Measurements from ENCODE around the gene SELENON. TPM values are rescaled to one million over a fixed set of nuclear protein-coding genes. Genes with fewer than 3 reads are reported as not detected.

The SELENON gene
- total RNA-seq, 1 experiment from 2014 or later, result 38.6 TPM

GRCh38 chr1:25772692-25773245, 27.2 kb upstream of the SELENON start:
- DNase-seq (no peak), ATAC-seq (no peak)
- intact Hi-C loops (cut with micrococcal nuclease), result no loop called here
- POLR2A ChIA-PET (ENCODE audit: unreplicated experiment), result no interaction called here
- H3K4me3 ChIP-seq (ENCODE audit: low read length), result no peak overlapping the region
- H3K27ac ChIP-seq (ENCODE audit: low read length), result no peak overlapping the region
- no peaks in the 10 kb centered on the region for H3K36me3 ChIP-seq (ENCODE audit: low read depth, low read length)
- no peak overlapping the region for H3K9ac ChIP-seq (ENCODE audit: low read length)
- H2AFZ ChIP-seq (ENCODE audit: low read length), result no peak overlapping the region
- H3K4me1 ChIP-seq (ENCODE audit: insufficient read depth, low read length), result peaks cover 12% of the 10 kb centered on the region
- no peaks in the 10 kb centered on the region for H3K79me2 ChIP-seq (ENCODE audit: low read length)
- no peak overlapping the region for H3K4me2 ChIP-seq (ENCODE audit: low read length)
- no peaks in the 10 kb centered on the region for H4K20me1 ChIP-seq (ENCODE audit: low read length)
- CTCF ChIA-PET, result no interaction called here
- H3F3A ChIP-seq (ENCODE audit: low read length, unreplicated experiment), result no peaks in the 10 kb centered on the region
- no peaks in the 10 kb centered on the region for H3K9me3 ChIP-seq (ENCODE audit: low read length)
- TF ChIP-seq EZH2phosphoT487 (IDR thresholded peaks at IDR 0.05; ENCODE audit: borderline replicate concordance, low read length) (no peak), EZH2 (IDR thresholded peaks at IDR 0.05; ENCODE audit: low read length, unreplicated experiment) (no peak)
- TF ChIP-seq, protein P1, sequence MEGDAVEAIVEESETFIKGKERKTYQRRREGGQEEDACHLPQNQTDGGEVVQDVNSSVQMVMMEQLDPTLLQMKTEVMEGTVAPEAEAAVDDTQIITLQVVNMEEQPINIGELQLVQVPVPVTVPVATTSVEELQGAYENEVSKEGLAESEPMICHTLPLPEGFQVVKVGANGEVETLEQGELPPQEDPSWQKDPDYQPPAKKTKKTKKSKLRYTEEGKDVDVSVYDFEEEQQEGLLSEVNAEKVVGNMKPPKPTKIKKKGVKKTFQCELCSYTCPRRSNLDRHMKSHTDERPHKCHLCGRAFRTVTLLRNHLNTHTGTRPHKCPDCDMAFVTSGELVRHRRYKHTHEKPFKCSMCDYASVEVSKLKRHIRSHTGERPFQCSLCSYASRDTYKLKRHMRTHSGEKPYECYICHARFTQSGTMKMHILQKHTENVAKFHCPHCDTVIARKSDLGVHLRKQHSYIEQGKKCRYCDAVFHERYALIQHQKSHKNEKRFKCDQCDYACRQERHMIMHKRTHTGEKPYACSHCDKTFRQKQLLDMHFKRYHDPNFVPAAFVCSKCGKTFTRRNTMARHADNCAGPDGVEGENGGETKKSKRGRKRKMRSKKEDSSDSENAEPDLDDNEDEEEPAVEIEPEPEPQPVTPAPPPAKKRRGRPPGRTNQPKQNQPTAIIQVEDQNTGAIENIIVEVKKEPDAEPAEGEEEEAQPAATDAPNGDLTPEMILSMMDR (conservative IDR thresholded peaks at IDR 0.05; ENCODE audit: low read depth, low read length), result no peak
- no TSS peak for BruUV-seq (replicated peaks)
- no peaks in the 10 kb centered on the region for H3K9me2 ChIP-seq (replicated peaks; ENCODE audit: low read length)
- no peaks in the 10 kb centered on the region for H3K27me3 ChIP-seq (ENCODE audit: low read length)

- ChIA-PET CTCF (no interaction called here), POLR2A (ENCODE audit: unreplicated experiment) (interaction anchor here (0.6 to 0.7 kb wide), 2 partner anchors 14 to 224 kb away, joined by 3 to 5 read pairs; no protein-coding TSS in a partner anchor)
- intact Hi-C loops (cut with micrococcal nuclease), result no loop called here
- H3K4me1 ChIP-seq (ENCODE audit: insufficient read depth, low read length), result peaks cover 12% of the 10 kb centered on the region
- H3K4me2 ChIP-seq (ENCODE audit: low read length), result peak overlapping the region; percentile 21
- peak overlapping the region; percentile 4; the same call in 1 of the 2 replicates for H3K27ac ChIP-seq (ENCODE audit: low read length)
- BruUV-seq (replicated peaks), result no TSS peak
- peak; percentile 72 for DNase-seq
- ATAC-seq, result peak; percentile 84
- TF ChIP-seq, protein P1 (conservative IDR thresholded peaks at IDR 0.05; ENCODE audit: low read depth, low read length), result no peak
- TF ChIP-seq EZH2phosphoT487 (IDR thresholded peaks at IDR 0.05; ENCODE audit: borderline replicate concordance, low read length) (no peak), EZH2 (IDR thresholded peaks at IDR 0.05; ENCODE audit: low read length, unreplicated experiment) (no peak)
- no peak overlapping the region for H3K4me3 ChIP-seq (ENCODE audit: low read length)
- no peaks in the 10 kb centered on the region for H3F3A ChIP-seq (ENCODE audit: low read length, unreplicated experiment)
- no peaks in the 10 kb centered on the region for H4K20me1 ChIP-seq (ENCODE audit: low read length)
- no peaks in the 10 kb centered on the region for H3K27me3 ChIP-seq (ENCODE audit: low read length)
- H3K9me3 ChIP-seq (ENCODE audit: low read length), result no peaks in the 10 kb centered on the region
- H3K36me3 ChIP-seq (ENCODE audit: low read depth, low read length), result no peaks in the 10 kb centered on the region
- H3K9ac ChIP-seq (ENCODE audit: low read length), result no peak overlapping the region
- no peaks in the 10 kb centered on the region for H3K79me2 ChIP-seq (ENCODE audit: low read length)
- no peak overlapping the region for H2AFZ ChIP-seq (ENCODE audit: low read length)
- H3K9me2 ChIP-seq (replicated peaks; ENCODE audit: low read length), result no peaks in the 10 kb centered on the region
Observed at GRCh38 chr1:25773441-25774125, 26.4 kb upstream of the SELENON start.

All from PC-3 (cell line).